OCI-LY1 (cell line): ENCODE measurements around the gene TMEM184B.

Source experiments
- H2AFZ ChIP-seq: fragments of 200-600 bp; sonication (generic), shearing (Covaris generic); 2 replicates; pipeline ENCODE4 v1.6.0; 2014; ENCODE audit warnings: antibody characterized with exemption, mild to moderate bottlenecking, low read length
- H3F3A ChIP-seq: fragments of 200-600 bp; sonication (generic), shearing (Covaris generic); 2 replicates; pipeline ENCODE4 v1.6.0; 2014; ENCODE audit warnings: mild to moderate bottlenecking, antibody characterized with exemption, low read length, moderate library complexity; ENCODE audit not compliant: insufficient read depth
- H3K27ac ChIP-seq: fragments of 200-600 bp; sonication (generic); 2 replicates; pipeline ENCODE4 v1.5.1; 2014; ENCODE audit warnings: low read length, mixed run types, mild to moderate bottlenecking, low read depth; ENCODE audit not compliant: poor library complexity, severe bottlenecking
- H3K27me3 ChIP-seq: fragments of 200-600 bp; sonication (generic); 2 replicates; pipeline ENCODE4 v1.6.0; 2014; ENCODE audit warnings: antibody characterized with exemption, mild to moderate bottlenecking, low read length, moderate library complexity; ENCODE audit not compliant: insufficient read depth
- H3K36me3 ChIP-seq: fragments of 200-600 bp; sonication (generic); 2 replicates; pipeline ENCODE4 v1.6.1; 2014; ENCODE audit warnings: mild to moderate bottlenecking, antibody characterized with exemption, low read length, moderate library complexity, mixed read lengths; ENCODE audit not compliant: insufficient read depth
- H3K4me1 ChIP-seq: fragments of 200-600 bp; sonication (generic); 2 replicates; pipeline ENCODE4 v1.5.1; 2014; ENCODE audit warnings: mild to moderate bottlenecking, low read length, moderate library complexity; ENCODE audit not compliant: insufficient read depth, severe bottlenecking
- H3K4me2 ChIP-seq: fragments of 200-600 bp; sonication (generic), shearing (Covaris generic); 2 replicates; pipeline ENCODE4 v1.6.1; 2014; ENCODE audit warnings: low read length
- H3K4me3 ChIP-seq: fragments of 200-600 bp; sonication (generic); 2 replicates; pipeline ENCODE4 v1.5.1; 2014; ENCODE audit warnings: low read length, low read depth, mild to moderate bottlenecking, mixed read lengths; ENCODE audit not compliant: poor library complexity, severe bottlenecking
- H3K79me2 ChIP-seq: fragments of 200-600 bp; shearing (Covaris generic); 2 replicates; pipeline ENCODE4 v1.6.1; 2016; ENCODE audit warnings: mixed run types, low read length, mixed read lengths; ENCODE audit not compliant: insufficient read depth
- H3K9ac ChIP-seq: fragments of 200-600 bp; sonication (generic), shearing (Covaris generic); 2 replicates; pipeline ENCODE4 v1.6.1; 2014; ENCODE audit warnings: mild to moderate bottlenecking, low read length, mixed read lengths
- H3K9me2 ChIP-seq: fragments of 200-600 bp; sonication (generic), shearing (Covaris generic); 2 replicates; pipeline ENCODE4 v1.6.1; 2014; ENCODE audit warnings: low read depth, mild to moderate bottlenecking, low read length, mixed read lengths
- H3K9me3 ChIP-seq: fragments of 200-600 bp; shearing (Covaris generic); 2 replicates; pipeline ENCODE4 v1.6.1; 2014; ENCODE audit warnings: low read length, mixed read lengths
- H4K20me1 ChIP-seq: fragments of 200-600 bp; sonication (generic), shearing (Covaris generic); 2 replicates; pipeline ENCODE4 v1.6.0; 2016; ENCODE audit warnings: mild to moderate bottlenecking, low read length; ENCODE audit not compliant: insufficient read depth
- CTCF ChIP-seq: fragments of 200-600 bp; sonication (generic), shearing (Covaris generic); IDR thresholded peaks from 2 replicates; pipeline ENCODE4 v1.5.1; 2017; ENCODE audit warnings: mild to moderate bottlenecking, antibody characterized with exemption, low read length, moderate library complexity, mixed read lengths
- EZH2 ChIP-seq: fragments of 200-600 bp; sonication (generic), shearing (Covaris generic); IDR thresholded peaks from 2 replicates; pipeline ENCODE4 v1.8.0; 2017; ENCODE audit warnings: borderline replicate concordance, mixed run types, mild to moderate bottlenecking, antibody characterized with exemption, low read length, moderate library complexity, mixed read lengths

Gene TMEM184B

DNA sequence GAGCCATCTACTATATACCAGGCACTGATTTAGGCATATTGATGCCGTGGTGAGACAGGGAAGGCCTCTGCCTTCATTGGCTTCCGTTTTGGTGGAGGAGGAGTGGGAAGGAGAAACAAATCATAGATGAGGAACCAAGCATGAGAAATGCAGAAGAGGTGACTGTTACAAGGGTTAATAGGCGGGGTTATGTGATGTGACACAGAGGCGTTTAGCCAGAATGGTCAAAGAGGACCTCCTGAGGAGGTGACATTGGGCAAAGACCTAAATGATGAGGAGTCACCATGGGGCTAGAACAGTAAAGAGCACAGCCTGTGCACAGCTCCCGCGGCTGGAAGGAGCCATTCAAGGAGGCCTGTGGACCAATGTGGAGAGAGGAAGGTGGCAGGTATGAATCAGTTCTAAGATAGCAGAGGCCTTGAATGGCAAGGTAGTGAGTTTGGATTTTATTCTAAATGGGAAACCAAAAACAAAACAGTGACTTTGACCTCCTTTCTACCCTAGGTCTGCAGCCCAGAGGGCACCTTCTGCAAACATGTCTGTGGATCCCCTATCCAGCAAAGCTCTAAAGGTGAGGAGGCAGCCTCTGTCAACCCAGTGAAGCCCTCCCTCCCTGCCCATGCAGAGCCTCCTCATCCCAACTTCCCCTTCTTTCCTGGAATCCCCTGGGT, 59.4 kb downstream of the TMEM184B start:
- no peaks in the 10 kb centered on the region; the same call in 1 of the 2 replicates for H3K27me3 ChIP-seq
- peaks cover 6% of the 10 kb centered on the region for H3K4me1 ChIP-seq
- H3K9ac ChIP-seq = no peak overlapping the region
- no peaks in the 10 kb centered on the region for H3F3A ChIP-seq
- no peaks in the 10 kb centered on the region for H3K36me3 ChIP-seq
- no peak overlapping the region for H3K4me3 ChIP-seq
- no peak for TF ChIP-seq EZH2
- no peak overlapping the region for H3K4me2 ChIP-seq
- no peaks in the 10 kb centered on the region for H4K20me1 ChIP-seq
- H3K27ac ChIP-seq = no peak overlapping the region
- no peak overlapping the region for H2AFZ ChIP-seq
- H3K79me2 ChIP-seq = no peaks in the 10 kb centered on the region
- no peaks in the 10 kb centered on the region for H3K9me2 ChIP-seq
- no peaks in the 10 kb centered on the region for H3K9me3 ChIP-seq

GRCh38 chr22:38212442-38212841, 60.4 kb downstream of the TMEM184B start:
- Histone ChIP-seq H3F3A (no peaks in the 10 kb centered on the region), H3K4me1 (peaks cover 6% of the 10 kb centered on the region)
- TF ChIP-seq EZH2 (no peak), CTCF (no peak)

GRCh38 chr22:38211556-38211955, 61.3 kb downstream of the TMEM184B start:
- Histone ChIP-seq H3K27me3 (no peaks in the 10 kb centered on the region; the same call in 1 of the 2 replicates), H3K9ac (no peak overlapping the region), H3K9me2 (no peaks in the 10 kb centered on the region), H3K4me1 (peaks cover 6% of the 10 kb centered on the region), H3K4me3 (no peak overlapping the region), H3F3A (no peaks in the 10 kb centered on the region), H3K4me2 (no peak overlapping the region), H3K27ac (no peak overlapping the region), H4K20me1 (no peaks in the 10 kb centered on the region), H2AFZ (no peak overlapping the region), H3K79me2 (no peaks in the 10 kb centered on the region), H3K9me3 (no peaks in the 10 kb centered on the region), H3K36me3 (no peaks in the 10 kb centered on the region)
- TF ChIP-seq CTCF = no peak
- no peak for TF ChIP-seq EZH2

More at GRCh38 chr22:38212442-38212841, 60.4 kb downstream of the TMEM184B start:
- Histone ChIP-seq H3K36me3 (no peaks in the 10 kb centered on the region), H3K9me3 (no peaks in the 10 kb centered on the region), H3K9me2 (no peaks in the 10 kb centered on the region), H3K27me3 (no peaks in the 10 kb centered on the region; the same call in 1 of the 2 replicates), H3K4me2 (no peak overlapping the region), H3K27ac (no peak overlapping the region), H3K9ac (no peak overlapping the region), H3K79me2 (no peaks in the 10 kb centered on the region), H2AFZ (no peak overlapping the region), H3K4me3 (no peak overlapping the region), H4K20me1 (no peaks in the 10 kb centered on the region)

DNA sequence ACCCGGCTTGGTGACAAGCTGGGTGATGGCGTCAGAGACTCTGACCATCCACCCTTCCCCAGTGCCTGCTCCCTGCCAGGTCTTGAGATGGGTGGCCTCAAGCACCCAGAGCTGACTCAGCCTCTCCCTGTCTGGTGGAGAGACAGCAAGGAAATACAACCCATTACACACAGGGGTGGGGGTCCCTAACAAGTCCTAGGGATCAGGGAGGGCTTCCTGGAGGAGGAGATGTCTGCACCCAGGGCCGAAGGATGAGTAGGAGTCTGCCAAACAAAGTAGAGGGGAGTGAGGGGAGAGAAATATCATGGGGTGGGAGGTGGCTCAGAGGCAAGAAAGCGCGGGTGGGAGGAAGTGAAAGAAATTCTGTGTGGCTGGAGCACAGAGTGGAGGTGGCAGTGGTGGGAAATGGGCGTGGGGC, 64.2 kb downstream of the TMEM184B start:
- no peak overlapping the region for H3K4me2 ChIP-seq
- H3K4me1 ChIP-seq = no peaks in the 10 kb centered on the region
- no peak overlapping the region for H3K4me3 ChIP-seq
- H3K9me2 ChIP-seq = no peaks in the 10 kb centered on the region
- no peak overlapping the region for H2AFZ ChIP-seq
- no peaks in the 10 kb centered on the region for H3K79me2 ChIP-seq
- H3K27ac ChIP-seq = no peak overlapping the region
- H3F3A ChIP-seq = no peaks in the 10 kb centered on the region
- H4K20me1 ChIP-seq = no peaks in the 10 kb centered on the region
- no peak overlapping the region for H3K9ac ChIP-seq
- no peaks in the 10 kb centered on the region for H3K36me3 ChIP-seq
- H3K27me3 ChIP-seq = no peaks in the 10 kb centered on the region; the same call in 1 of the 2 replicates
- H3K9me3 ChIP-seq = no peaks in the 10 kb centered on the region
- no peak for TF ChIP-seq EZH2
- no peak for TF ChIP-seq CTCF
